GM06990 (cell line): ENCODE results near the gene CEP112.

Experiments used
- DNase-seq: peaks from one replicate; pipeline ENCODE4 v3.0.0-alpha.2; 2011; ENCODE audit not compliant: insufficient read length; ENCODE audit errors: extremely low read depth
- H3K27me3 ChIP-seq: replicated peaks from 2 replicates; pipeline ENCODE4 v1.6.0; 2011; ENCODE audit warnings: low read length; ENCODE audit not compliant: control insufficient read depth, insufficient read depth
- H3K36me3 ChIP-seq: 2 replicates; pipeline ENCODE4 v1.5.1; 2011; ENCODE audit warnings: low read length; ENCODE audit not compliant: control insufficient read depth, insufficient read depth
- H3K4me3 ChIP-seq: replicated peaks from 2 replicates; pipeline ENCODE4 v1.5.1; 2011; ENCODE audit warnings: low read depth, mild to moderate bottlenecking, control low read depth, low read length
- TF ChIP-seq, protein P1 (sequence below): IDR thresholded peaks from 2 replicates; pipeline ENCODE4 v1.5.1; 2011; ENCODE audit warnings: low read length, control low read depth, mild to moderate bottlenecking, inconsistent platforms; ENCODE audit not compliant: insufficient read depth, poor library complexity, severe bottlenecking

The CEP112 gene

DNA sequence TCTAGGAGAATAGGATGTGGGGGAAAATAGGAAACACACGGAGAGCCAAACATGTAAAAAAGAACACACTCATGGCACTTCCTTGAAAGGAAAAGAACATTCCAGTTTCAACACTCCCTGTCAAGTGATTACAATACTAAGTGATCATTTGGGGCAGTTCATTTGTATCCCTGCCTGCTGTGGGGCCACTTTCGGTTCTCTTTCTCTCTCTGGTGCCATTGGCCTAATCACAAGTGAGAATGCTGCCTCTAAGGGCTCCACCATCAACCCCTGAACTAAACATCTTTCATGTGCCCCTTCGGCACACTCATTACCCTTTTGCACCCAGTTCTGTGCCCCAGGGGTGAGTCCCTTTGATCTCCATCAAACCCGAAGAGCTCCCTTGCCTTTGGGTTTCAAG is 197.3 kb downstream of the CEP112 start:
- no peak overlapping the region for H3K4me3 ChIP-seq
- DNase-seq, result no peak
- TF ChIP-seq, protein P1, sequence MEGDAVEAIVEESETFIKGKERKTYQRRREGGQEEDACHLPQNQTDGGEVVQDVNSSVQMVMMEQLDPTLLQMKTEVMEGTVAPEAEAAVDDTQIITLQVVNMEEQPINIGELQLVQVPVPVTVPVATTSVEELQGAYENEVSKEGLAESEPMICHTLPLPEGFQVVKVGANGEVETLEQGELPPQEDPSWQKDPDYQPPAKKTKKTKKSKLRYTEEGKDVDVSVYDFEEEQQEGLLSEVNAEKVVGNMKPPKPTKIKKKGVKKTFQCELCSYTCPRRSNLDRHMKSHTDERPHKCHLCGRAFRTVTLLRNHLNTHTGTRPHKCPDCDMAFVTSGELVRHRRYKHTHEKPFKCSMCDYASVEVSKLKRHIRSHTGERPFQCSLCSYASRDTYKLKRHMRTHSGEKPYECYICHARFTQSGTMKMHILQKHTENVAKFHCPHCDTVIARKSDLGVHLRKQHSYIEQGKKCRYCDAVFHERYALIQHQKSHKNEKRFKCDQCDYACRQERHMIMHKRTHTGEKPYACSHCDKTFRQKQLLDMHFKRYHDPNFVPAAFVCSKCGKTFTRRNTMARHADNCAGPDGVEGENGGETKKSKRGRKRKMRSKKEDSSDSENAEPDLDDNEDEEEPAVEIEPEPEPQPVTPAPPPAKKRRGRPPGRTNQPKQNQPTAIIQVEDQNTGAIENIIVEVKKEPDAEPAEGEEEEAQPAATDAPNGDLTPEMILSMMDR, result no peak

GRCh38 chr17:65994114-65994513 is 197.8 kb downstream of the CEP112 start:
- H3K36me3 ChIP-seq, result no peaks in the 10 kb centered on the region
- H3K4me3 ChIP-seq, result no peak overlapping the region
- no peak for DNase-seq

More for the DNA sequence above, 197.3 kb downstream of the CEP112 start:
- H3K36me3 ChIP-seq, result no peaks in the 10 kb centered on the region
- no peaks in the 10 kb centered on the region; the same call in 1 of the 2 replicates for H3K27me3 ChIP-seq

DNA sequence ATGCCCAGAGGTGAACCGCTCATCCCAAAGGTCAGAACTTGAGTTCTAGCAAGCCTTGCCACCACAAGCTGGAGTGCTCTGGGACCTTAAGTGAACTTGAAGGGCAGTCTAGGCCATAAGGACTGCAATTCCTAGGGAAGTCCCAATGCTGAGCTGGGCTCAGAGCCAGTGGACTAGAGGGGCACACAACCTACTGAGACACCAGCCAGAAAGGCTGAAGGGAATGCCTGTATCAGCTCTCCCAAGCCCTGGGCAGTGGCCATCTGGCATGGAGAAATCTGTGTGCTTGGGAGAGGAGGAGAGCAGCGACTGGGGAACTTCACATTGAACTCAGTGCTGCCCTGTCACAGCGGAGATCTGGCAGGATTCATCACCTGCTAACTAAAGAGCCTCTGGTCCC is 201.3 kb downstream of the CEP112 start:
- H3K4me3 ChIP-seq, result no peak overlapping the region
- TF ChIP-seq, protein P1, result no peak

More at GRCh38 chr17:65994114-65994513, 197.8 kb downstream of the CEP112 start:
- TF ChIP-seq, protein P1, result no peak
- H3K27me3 ChIP-seq, result no peaks in the 10 kb centered on the region; the same call in 1 of the 2 replicates

DNA sequence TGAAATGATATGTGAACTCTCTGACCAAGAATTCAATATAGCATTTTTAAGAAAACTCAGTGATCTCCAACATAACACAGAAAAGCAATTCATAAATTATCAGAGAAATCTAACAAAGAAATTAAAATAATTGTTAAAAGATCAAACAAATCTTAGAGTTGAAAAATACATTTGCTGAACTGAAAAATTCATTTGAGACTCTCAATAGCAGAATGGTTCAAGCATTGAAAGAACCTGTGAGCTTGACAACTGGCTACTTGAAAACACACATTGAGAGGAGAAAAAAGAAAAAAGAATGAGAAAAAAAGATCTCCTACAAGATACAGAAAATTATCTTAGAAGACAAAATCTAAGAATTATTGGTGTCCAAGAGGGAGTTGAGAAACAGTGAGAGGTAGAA is 203.5 kb downstream of the CEP112 start:
- Histone ChIP-seq H3K4me3 (no peak overlapping the region), H3K27me3 (no peaks in the 10 kb centered on the region; the same call in 1 of the 2 replicates), H3K36me3 (no peaks in the 10 kb centered on the region)
- TF ChIP-seq, protein P1, result no peak
- no peak for DNase-seq

More for the DNA sequence above, 201.3 kb downstream of the CEP112 start:
- H3K36me3 ChIP-seq, result no peaks in the 10 kb centered on the region
- no peak for DNase-seq
- H3K27me3 ChIP-seq, result no peaks in the 10 kb centered on the region; the same call in 1 of the 2 replicates

DNA sequence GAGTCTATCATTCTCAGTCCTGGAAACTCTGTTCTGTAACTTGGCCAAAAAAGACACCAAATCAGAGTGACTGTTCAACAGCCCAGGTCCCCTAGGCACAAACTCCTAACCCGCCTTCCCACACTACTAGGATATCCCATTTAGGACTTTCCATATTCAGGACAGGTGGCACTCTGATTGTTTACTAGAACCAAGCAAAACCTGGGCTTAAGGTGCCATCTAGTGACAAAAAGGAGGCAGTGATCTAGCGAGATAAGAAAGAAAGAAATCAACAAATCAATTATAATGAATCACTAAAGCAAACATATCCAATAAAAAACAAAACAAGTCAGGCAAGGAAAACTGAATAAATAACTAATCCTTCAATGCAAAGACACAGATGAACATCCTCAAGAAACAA is 203.9 kb downstream of the CEP112 start:
- H3K27me3 ChIP-seq, result no peaks in the 10 kb centered on the region; the same call in 1 of the 2 replicates
- TF ChIP-seq, protein P1, result peak; percentile 48
- H3K4me3 ChIP-seq, result no peak overlapping the region
- no peaks in the 10 kb centered on the region for H3K36me3 ChIP-seq
- no peak for DNase-seq

DNA sequence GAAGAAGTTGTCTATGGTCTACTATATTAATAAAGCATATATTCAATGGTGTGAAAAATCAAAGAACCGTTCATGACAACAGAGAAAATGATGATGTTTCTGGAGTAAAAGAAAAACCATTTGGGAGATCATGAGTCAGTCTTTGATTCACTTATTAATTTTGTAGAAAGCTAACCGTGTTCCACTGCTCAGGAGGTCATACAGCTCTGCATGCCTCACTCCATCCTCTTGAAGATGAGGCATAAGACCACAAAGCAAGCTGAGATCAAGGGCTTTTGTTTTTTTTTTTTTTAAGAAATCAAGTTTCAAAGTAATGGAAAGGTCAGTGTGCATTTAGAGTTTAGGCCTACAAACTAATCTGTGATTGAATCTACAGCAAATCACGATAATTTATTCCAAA is 206.4 kb downstream of the CEP112 start:
- H3K36me3 ChIP-seq, result no peaks in the 10 kb centered on the region
- no peak overlapping the region for H3K4me3 ChIP-seq
- TF ChIP-seq, protein P1, result no peak
- no peaks in the 10 kb centered on the region; the same call in 1 of the 2 replicates for H3K27me3 ChIP-seq
- DNase-seq, result no peak
